Mammary epithelial cell (primary cell): Measurements from ENCODE around the gene MLN.

Source experiments
- EZH2 ChIP-seq: IDR thresholded peaks from 2 replicates; pipeline ENCODE4 v1.6.1; 2012; ENCODE audit warnings: low read length, inconsistent platforms, borderline replicate concordance
- TF ChIP-seq, protein P1 (sequence below), 2 donors: IDR thresholded peaks in 1 of 2; conservative IDR thresholded peaks in 1 of 2; 2 replicates each; pipeline ENCODE4 v1.5.1; 2011 to 2012; ENCODE audit warnings: inconsistent platforms in 2 of 2, low read length in 2 of 2, mild to moderate bottlenecking in 2 of 2, control low read depth in 1 of 2, low read depth in 1 of 2; ENCODE audit not compliant: insufficient read depth in 1 of 2; ENCODE audit errors: extremely low read depth in 1 of 2

- TF ChIP-seq, protein P1, sequence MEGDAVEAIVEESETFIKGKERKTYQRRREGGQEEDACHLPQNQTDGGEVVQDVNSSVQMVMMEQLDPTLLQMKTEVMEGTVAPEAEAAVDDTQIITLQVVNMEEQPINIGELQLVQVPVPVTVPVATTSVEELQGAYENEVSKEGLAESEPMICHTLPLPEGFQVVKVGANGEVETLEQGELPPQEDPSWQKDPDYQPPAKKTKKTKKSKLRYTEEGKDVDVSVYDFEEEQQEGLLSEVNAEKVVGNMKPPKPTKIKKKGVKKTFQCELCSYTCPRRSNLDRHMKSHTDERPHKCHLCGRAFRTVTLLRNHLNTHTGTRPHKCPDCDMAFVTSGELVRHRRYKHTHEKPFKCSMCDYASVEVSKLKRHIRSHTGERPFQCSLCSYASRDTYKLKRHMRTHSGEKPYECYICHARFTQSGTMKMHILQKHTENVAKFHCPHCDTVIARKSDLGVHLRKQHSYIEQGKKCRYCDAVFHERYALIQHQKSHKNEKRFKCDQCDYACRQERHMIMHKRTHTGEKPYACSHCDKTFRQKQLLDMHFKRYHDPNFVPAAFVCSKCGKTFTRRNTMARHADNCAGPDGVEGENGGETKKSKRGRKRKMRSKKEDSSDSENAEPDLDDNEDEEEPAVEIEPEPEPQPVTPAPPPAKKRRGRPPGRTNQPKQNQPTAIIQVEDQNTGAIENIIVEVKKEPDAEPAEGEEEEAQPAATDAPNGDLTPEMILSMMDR (conservative IDR thresholded peaks at IDR 0.05 in 1 of 2, IDR thresholded peaks at IDR 0.05 in 1 of 2; ENCODE audit: extremely low read depth in 1 of 2, insufficient read depth in 1 of 2, low read depth in 1 of 2, low read length in 2 of 2): no peak
- no peak for TF ChIP-seq EZH2
Measured at GRCh38 chr6:33818293-33818692, 14.5 kb upstream of the MLN start.
